Adipose tissue (tissue), 3 donors: ENCODE data around the gene PTTG1IP. TPM values are rescaled to one million over a fixed set of nuclear protein-coding genes. Genes with fewer than 3 reads are reported as not detected.

Source experiments
- H3K27ac ChIP-seq: one replicate; pipeline ENCODE4 v1.5.1; 2013; ENCODE audit warnings: low read depth, low read length
- WGBS, 3 donors: extraction: QIAGEN DNeasy Blood & Tissue Kit; methylation state at CpG; one replicate each; pipeline ENCODE4 v1.1.7; 2013; 5-methylcytosine and 5-hydroxymethylcytosine counted together
- polyA plus RNA-seq, 3 donors: library from polyadenylated mRNA; stranded (reverse); fragments of 200-250 nt; gene quantifications; one replicate each; pipeline ENCODE4 v1.2.3, GENCODE V29; 2013
- donor health status: healthy with polysubstance abuse.
- donor health status: Bipolar disorder and iron deficiency.
- donor health status: healthy.

The PTTG1IP gene
- polyA plus RNA-seq, 3 donors: 61.3 to 111 (median 69.3) TPM

DNA sequence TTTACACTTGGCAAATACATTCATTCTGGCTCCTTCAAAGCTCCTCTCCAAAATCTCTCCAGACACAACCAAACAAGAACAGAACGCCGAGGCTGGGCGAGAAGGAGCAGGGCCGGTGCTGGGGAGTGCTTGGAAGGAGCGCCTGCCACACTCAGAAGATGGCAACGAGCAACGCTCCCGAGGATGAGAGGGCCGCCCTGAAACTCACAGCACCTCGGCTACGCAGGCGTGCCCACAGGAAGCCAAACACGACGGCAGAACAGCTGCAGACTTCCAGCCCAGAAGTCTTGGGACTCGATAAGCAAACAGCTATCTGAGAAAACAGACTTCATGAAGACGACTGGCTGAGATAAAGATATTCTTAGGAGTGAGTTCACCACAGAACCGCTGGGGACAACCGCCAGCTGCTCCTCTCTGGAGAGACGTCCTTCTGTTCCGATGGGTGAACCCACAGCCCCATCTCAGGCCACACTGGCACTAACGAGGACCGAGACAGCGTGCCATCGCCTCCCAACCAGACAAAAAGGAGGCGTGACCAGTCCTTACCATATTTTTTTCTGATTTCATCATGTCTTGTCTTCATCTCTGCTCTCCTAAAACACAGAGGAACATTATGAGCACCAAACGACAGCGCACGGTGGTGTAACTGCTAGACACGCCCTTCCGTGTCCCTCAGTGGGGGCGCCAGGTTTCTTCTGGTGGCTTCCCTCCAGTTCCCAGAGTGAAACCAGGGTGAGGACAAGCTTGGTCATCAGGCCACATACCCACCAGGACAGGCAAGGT is 18.6 kb downstream of the PTTG1IP start:
- no peak overlapping the region for H3K27ac ChIP-seq
- 65 to 83% (median 74%) methylated on average over 31 of the region's 31 CpGs for WGBS, 3 donors

DNA sequence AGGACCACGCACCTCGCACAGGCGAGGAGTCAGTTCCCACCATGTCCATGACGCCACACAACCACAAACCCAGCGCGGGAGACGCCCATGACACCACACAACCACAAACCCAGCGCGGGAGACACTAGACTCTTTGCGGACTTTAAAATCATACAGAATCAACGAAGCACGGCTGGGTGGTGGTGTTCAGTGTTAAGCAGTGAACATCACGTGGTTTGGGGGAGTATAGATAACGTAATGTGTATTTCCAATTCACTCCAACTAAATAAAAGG is 19.2 kb downstream of the PTTG1IP start:
- 65 to 91% (median 78%) methylated on average over 14 of the region's 14 CpGs for WGBS, 3 donors
- no peak overlapping the region for H3K27ac ChIP-seq

DNA sequence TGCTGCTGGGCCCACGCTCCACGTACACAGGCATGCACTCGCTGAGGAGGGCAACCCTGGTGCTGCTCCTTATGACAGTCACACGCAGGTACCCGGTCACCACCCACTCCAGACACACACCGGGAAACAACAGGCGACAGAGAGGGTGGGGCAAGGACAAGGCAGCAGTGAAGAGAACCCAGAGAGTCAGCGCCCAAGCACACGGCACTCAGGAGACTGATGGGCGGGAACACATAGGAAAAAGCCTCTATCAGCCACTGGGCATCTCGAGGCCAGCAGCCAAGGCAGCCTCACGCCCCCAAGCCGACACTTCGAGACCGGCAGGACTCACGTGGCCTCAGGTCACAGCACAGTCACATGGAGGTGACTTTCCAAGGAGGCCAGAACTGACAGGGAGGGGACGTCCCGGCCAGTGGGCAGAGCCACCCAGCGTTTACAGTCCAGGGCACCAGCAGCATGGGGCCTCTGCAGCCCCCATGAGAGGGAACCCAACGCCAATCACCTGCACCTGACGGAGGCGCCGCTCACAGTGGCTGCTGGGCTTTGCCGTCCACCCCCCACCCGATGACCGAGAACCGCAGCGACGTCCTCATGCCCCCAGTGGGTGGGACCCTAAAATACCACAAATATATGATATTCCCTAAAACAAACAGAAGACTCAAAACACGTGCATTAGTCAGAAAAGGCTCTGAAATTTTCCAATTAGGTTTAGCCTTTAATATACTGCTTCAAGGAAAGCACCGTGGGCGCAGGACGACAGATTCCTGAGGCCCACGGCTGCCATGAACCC is 19.7 kb downstream of the PTTG1IP start:
- H3K27ac ChIP-seq: no peak overlapping the region
- WGBS, 3 donors: 88 to 89% (median 89%) methylated on average over 34 of the region's 34 CpGs

DNA sequence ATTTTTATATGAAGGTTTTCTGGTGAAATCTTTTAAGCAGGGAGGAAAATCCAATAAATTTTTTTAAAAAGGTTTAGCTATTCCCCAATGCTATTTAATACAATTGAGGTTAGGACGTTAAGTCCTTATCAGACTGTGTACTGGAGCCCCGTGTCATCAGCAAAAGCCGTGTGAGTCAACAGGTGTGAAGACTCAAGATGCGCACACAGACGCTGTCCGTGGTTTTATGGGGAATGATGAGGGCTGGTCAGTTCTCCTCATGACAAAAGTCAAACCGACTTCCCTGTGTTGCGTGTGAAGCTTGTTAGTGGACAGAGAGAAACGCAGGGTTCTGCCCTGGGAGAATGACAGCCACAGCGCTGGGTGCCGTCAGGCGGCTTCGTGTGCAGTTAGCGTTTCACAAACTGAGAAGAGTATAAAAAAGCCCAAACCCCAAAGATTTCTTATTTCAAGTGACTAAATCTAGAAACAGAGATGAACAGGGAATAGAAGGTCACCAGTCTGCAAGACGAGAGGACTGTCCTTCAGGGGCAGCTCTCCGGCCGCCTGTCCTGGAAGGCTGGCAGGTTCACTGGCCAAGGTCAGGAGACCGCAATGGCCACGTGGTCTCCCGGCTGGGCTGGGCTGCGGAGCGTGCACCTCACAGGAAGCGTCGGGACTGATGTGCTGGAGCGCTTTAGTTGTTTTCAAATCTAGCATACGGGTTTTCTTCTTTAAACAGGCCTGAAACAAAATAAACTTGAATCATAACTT is 22.4 kb downstream of the PTTG1IP start:
- 71 to 83% (median 83%) methylated on average over 26 of the region's 26 CpGs for WGBS, 3 donors
- no peak overlapping the region for H3K27ac ChIP-seq

DNA sequence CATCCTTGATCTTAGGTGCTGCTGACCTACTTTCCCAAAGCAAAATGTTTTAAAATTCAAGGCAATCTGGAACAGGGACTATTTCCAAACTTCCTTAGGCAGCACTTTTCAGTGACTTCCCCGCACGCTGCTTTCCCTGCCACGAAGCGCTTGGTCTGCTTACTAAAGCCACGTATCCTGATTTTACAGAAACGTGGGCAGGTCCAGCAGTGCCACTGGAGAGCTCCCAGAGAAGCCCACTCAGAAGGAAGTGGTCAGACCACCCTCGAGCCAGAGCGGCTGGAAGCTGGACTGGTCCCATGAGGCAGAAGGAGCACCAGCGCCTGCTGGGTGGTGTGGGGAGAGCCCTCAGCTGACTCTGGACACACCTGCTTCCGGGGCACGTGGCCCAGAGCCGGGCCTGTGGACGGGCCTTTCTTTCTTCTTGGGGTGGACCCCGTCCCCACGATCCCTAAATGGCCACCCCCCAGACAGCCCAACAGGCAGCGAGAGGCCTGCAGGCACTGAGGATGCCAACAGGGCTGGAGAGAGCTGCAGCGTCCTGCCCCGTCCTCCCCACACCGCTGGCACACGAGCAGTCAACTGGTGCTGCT is 23.2 kb downstream of the PTTG1IP start:
- 86 to 95% (median 87%) methylated on average over 20 of the region's 20 CpGs for WGBS, 3 donors
- no peak overlapping the region for H3K27ac ChIP-seq

DNA sequence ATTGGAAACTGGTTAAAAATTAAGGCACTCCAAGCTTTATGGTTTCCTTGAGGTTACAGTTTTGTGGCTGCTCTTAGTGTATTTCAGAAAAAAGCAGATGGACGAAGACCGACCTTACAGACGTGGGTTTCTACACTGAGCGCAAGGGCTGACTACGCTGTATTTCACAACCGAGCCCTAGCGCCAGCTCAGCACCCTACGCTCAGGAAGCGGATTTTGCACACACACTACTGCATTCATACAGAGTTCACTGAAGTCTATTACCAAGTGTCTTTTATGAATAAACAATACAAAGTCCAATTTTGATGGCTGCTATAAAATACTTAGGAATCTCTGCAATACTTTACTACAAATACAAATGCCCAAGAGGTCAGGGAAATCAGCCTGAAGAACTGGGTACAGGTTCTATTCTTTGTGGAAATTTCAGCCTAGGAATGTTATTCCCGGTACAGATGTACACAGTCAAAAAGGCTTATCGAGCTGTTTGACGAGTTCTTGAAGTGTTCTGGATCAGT is 23.8 kb downstream of the PTTG1IP start:
- 70 to 85% (median 72%) methylated on average over 12 of the region's 12 CpGs for WGBS, 3 donors
- no peak overlapping the region for H3K27ac ChIP-seq

DNA sequence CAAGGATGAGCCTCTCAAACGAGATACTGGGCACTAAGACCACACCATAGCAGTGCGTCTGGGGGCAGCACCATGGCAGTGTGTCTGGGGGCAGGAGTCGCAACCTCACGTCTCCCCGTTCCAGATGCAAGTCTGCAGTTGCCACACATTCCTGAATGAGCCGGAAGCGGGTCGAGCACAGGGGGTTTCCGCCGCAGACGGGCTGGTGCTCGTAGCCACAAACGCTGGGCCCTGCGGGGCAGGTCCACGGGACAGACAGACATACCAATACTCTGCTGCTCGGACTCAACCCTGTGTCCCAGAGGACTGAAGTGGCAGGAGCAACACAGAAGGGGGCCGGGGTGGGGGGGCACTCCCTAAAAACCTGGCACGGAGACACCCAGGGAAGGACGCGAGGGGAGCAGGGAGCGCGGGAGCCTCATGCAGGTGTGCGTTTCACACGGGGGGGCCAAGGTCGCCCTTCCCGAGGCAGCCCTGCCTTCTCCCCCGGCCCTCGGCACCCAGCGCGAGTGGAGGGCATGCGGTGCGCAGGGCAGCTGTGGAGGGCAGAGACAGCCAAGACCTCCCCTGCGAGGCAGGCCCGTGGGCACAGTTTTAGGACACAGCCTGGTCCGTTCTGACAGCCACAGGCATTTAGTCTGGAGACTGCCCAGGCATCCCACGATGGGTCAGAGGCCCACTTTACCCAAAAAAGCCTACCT is 24.5 kb downstream of the PTTG1IP start:
- 67 to 93% (median 90%) methylated on average over 32 to 36 of the region's 36 CpGs for WGBS, 3 donors

DNA sequence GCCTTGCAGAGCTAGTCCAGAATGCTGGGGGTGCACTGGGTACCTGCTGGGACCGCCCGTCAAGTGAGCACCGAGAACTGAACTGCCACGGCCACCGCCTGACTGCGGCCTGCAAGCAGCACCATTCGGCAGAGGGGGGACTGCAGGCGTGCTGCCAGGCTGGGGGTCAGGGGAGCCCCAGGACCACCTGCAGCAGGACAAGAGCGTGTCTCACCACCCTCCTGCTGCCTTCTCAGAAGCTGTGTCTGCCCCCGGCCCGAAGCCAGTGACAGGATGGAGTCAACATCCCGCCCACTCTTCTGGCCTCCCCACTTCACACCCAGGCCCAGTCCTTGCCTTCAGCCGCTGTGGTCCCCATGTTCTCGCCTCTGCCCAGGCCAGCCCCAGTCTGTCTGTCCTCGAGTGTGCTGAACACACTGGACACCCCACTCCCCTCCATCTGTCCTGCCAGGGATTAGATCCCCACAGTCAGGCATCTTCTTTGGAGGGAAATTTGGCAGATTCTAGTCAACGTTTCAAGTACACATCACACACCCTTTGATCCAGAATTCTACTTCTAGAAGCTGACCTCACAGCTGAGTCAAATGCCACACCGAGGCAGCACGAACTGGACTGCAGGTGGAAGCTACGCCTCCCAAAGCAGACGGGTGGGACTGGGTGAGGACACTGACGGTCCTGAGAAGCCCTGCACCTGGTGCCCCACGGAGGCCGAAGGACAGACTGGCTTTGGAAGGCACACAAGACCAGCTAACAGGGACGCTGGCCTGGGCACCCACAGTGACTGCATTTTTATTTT is 26.0 kb downstream of the PTTG1IP start:
- no peak overlapping the region for H3K27ac ChIP-seq
- 76 to 88% (median 84%) methylated on average over 24 of the region's 24 CpGs for WGBS, 3 donors

More for the DNA sequence above, 24.5 kb downstream of the PTTG1IP start:
- no peak overlapping the region for H3K27ac ChIP-seq

DNA sequence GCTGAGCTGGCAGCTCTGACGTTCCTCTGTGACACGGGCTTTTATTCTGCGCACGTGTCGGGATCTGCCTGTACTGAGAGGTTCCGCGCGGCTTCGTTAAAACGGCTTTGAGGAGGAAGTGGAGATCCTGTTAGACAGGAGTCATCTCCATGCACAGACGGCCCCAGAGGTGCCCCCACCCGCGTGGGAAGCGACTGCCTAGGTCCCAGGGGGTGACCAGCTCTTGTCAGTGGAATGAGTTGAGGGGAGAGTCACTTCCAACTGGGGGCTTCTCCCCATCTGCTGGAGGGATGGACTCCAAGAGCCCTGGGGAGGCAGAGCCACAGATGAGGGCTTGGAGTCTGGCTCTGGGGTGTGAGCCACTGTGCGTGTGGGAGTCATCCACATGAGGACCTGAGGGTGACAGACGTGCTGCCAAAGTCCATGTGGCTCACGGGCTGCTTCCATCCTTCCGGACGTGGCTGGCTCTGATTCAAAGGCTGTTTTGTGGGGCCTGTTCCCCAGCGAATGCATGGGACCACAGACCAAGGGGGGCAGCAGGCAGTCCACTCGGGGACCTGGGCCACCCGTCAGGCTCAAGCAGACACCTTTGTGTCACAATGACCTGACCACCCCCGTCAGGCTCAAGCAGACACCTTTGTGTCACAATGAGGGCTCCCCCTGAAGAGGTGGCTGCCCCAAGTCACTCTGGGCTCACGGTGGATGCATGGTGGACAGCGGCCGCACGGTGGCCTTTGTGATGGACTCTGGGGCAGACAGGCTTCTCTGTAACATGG is 26.8 kb downstream of the PTTG1IP start:
- no peak overlapping the region for H3K27ac ChIP-seq
- WGBS, 3 donors: 29 to 52% (median 33%) methylated on average over 26 to 27 of the region's 27 CpGs

DNA sequence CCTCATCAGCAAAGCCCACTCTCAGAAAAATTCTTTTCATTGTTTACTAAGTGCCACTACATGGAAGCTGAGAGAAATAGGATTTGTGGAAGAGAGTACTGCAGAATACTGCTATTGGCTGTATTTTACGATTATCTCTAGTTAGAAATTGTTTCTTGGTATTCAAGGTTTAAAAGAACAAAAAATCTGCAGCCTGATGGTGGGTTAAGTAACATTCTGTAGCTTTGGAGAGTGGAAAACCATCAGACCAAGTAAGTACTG is 27.3 kb downstream of the PTTG1IP start:
- no peak overlapping the region for H3K27ac ChIP-seq
- 8 to 39% (median 11%) methylated on average over 1 of the region's 1 CpG for WGBS, 3 donors

DNA sequence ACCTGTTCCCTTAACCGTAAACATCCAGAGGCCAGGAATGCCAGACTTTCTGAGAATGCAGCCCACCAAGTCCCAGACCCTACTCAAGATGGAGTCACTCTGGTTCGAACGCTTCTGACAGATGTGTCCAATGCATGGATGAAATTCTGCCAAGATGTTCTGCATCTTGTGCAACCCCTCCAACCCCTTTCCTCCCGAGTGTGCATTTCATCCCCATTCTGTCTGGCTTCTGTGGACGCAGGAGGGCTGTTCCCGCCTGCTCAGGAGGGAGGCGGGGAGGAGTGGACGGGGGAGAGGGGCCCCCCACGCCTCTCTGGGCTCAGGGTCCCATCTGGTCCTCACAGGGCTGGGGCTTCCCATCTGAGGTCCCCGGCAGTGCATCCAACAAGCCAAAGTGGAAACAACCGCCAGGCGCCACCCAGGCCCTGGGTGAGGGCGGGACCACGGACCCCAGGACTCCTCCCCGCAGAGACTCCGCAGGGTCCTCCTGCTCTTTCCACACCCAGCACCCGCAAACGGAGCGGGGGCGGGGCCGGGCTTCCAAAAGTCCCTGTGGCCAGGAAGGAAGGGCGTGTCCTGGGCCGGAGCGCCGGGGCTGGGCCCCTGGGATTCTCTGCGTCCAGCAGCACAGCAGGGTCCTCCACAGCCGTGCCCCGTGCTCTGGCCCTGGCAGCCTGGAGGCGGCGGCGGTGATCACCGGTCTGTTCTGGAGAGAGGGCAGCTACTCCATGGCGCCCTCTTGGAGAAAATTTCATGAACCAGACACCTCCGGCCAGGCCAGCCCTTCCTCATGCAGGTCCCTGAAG is 27.9 kb downstream of the PTTG1IP start:
- WGBS, 3 donors: 4 to 7% (median 5%) methylated on average over 33 to 34 of the region's 34 CpGs
- no peak overlapping the region for H3K27ac ChIP-seq

DNA sequence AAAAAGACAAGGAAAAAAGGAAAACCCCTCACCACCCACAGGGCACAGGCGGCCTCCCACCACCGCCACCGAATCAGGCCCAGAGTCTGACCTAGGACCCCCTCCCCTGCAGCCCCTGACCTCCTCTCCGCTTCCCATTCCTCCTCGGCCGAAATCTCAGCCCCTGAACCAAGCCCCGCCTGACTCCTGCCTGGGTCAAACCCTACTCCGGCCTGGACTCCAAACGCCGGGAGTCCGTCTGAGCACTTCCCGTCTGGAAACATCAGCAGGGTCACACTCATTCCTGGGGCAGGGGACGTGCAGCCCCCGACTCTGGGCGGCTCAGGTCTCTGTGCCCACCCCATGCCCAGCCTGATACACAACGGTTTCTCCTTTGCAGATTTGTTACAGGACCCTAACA is 29.2 kb downstream of the PTTG1IP start:
- 52 to 75% (median 69%) methylated on average over 16 of the region's 16 CpGs for WGBS, 3 donors
- no peak overlapping the region for H3K27ac ChIP-seq

DNA sequence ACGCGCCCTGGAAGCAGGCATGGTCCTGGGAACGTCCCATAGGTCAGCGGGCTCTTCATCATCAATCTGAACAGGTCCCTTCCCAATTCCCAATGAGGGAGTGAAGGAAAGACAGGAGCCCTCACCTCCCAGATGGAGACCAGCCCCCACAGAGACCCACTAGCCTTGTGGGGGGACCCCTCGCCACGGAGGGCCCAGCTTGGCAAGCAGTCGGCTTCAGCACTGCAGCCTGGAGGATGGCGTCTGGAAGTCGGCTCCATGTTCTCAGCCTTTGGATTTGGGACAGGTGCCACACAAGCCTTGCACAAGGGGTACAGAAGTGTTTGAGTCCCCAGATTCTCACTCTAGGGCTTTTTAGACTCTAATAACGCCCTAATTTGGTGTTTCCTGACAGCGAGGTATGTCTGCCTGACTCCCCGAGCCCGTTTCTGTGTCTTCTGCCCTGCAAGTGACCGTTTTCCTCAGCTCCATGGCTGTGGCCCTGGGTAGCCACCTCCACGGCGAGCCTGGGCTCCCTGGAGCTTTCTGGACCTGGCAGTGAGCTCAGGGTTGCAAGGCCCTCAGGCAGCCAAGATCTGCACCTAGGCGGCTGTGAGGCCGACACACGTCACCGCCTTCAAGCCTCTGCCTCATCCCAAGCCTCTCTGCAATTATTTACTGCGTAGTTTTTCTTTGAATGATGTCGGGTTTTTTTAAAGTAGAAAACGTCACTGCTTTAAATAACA is 30.6 kb downstream of the PTTG1IP start:
- H3K27ac ChIP-seq: no peak overlapping the region
- 72 to 85% (median 83%) methylated on average over 23 of the region's 23 CpGs for WGBS, 3 donors

DNA sequence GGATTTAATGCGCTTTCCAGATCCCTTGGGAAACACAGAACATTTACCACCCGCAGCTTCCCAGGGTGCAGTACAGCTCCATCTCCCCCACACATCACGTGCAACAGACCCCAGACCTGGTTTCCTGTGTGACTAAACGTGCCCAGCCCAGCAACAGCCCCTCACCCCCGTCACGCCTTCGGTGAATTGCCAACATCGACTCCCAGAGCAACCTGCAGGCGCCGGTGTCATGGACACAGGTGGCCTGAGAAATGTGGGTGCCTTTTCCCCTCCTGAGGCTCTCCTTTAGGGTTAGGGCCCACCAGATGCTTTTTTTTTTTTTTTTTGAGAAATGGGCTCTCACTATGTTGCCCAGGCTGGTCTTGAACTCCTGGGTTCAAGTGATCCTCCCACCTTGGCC is 31.4 kb downstream of the PTTG1IP start:
- WGBS, 3 donors: 82 to 83% (median 82%) methylated on average over 10 of the region's 10 CpGs
- H3K27ac ChIP-seq: no peak overlapping the region

DNA sequence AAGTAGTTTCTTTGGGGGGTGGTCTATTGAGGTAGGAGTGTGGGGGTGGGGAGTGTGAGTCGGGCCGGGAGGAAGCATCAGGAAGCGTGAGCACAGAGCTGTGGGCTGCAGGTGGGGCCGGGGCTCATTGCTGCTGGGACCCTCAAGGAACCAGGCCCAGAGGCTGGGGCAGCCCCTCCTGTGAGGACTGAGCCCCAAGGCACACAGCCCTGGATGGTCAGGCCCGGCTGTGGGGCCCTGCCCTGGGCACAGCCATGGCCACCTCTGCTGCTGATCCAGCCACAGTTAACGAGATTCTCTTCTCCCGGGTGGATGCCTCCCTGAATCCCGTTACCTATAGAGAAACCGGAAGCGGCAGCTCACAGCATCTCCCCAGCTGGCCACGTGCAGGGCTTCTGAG is 32.7 kb downstream of the PTTG1IP start:
- H3K27ac ChIP-seq: no peak overlapping the region
- 74 to 81% (median 81%) methylated on average over 11 of the region's 11 CpGs for WGBS, 3 donors

DNA sequence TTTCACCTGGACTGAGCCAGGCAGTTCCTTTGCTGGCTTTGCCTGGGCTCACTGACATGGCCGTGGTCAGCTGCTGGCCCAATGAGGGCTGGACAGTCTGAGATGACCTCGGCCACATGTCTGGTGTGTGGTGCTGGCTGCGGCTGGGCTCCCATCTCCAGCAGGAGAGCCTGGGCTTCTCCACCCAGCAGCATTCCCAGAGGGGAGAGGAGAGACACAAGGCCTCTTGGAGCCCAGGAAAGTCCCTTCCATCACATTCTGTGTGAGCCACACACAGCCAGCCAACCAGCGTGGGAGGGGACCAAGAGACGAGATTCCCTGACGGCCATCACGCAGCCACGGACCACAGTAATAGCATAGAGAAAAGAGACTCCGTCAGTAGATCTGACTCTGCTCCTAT is 34.5 kb downstream of the PTTG1IP start:
- H3K27ac ChIP-seq: no peak overlapping the region
- 87 to 91% (median 88%) methylated on average over 9 of the region's 9 CpGs for WGBS, 3 donors
